Ovary (tissue), 3 donors: ENCODE measurements around the gene CDC6.

Source experiments
- CTCF ChIP-seq, 3 donors: fragments of 450-650 bp in 2 of 3; fragments of 200-600 bp in 1 of 3; IDR thresholded peaks; one replicate each; pipeline versions ENCODE4 v1.5.1 to v1.8.0; 2016 to 2022; ENCODE audit warnings: antibody characterized with exemption in 3 of 3, mild to moderate bottlenecking in 1 of 3
- EP300 ChIP-seq: sonication (generic); formaldehyde crosslinking; IDR thresholded peaks from one replicate; pipeline ENCODE4 v1.6.1; 2017; ENCODE audit warnings: antibody characterized with exemption
- POLR2A ChIP-seq: fragments of 450-650 bp; IDR thresholded peaks from one replicate; pipeline ENCODE4 v1.6.1; 2017; ENCODE audit warnings: antibody characterized with exemption, mild to moderate bottlenecking, moderate library complexity
- donor health status: DM: no; HTN: no; CAD: no.

GRCh38 chr17:40347319-40348135, 59.8 kb downstream of the CDC6 start:
- TF ChIP-seq POLR2A: no peak
- no peak for TF ChIP-seq CTCF (IDR thresholded peaks at IDR 0.05)
- no peak for TF ChIP-seq EP300
